OCI-LY1 (cell line): ENCODE data around the gene ZYX.

Source experiments
- CTCF ChIP-seq: fragments of 200-600 bp; sonication (generic), shearing (Covaris generic); IDR thresholded peaks from 2 replicates; pipeline ENCODE4 v1.5.1; 2017; ENCODE audit warnings: mild to moderate bottlenecking, antibody characterized with exemption, low read length, moderate library complexity, mixed read lengths
- EZH2 ChIP-seq: fragments of 200-600 bp; sonication (generic), shearing (Covaris generic); IDR thresholded peaks from 2 replicates; pipeline ENCODE4 v1.8.0; 2017; ENCODE audit warnings: borderline replicate concordance, mixed run types, mild to moderate bottlenecking, antibody characterized with exemption, low read length, moderate library complexity, mixed read lengths

GRCh38 chr7:143431109-143431508 lies 50.0 kb downstream of the ZYX start:
- TF ChIP-seq CTCF (no peak), EZH2 (no peak)
